ENCODE measurements around the gene FMNL2.

FMNL2 gene

GRCh38 chr2:152379089-152379488, 44.1 kb downstream of the FMNL2 start:
- H3K4me3 ChIP-seq (ENCODE audit: low read depth, low read length) = no peak overlapping the region
- in situ Hi-C loops (cut with HindIII; ENCODE audit: low sequenced_read_pairs) = no loop called here
- no peak for DNase-seq (ENCODE audit: low read depth)
- TF ChIP-seq, protein P1, sequence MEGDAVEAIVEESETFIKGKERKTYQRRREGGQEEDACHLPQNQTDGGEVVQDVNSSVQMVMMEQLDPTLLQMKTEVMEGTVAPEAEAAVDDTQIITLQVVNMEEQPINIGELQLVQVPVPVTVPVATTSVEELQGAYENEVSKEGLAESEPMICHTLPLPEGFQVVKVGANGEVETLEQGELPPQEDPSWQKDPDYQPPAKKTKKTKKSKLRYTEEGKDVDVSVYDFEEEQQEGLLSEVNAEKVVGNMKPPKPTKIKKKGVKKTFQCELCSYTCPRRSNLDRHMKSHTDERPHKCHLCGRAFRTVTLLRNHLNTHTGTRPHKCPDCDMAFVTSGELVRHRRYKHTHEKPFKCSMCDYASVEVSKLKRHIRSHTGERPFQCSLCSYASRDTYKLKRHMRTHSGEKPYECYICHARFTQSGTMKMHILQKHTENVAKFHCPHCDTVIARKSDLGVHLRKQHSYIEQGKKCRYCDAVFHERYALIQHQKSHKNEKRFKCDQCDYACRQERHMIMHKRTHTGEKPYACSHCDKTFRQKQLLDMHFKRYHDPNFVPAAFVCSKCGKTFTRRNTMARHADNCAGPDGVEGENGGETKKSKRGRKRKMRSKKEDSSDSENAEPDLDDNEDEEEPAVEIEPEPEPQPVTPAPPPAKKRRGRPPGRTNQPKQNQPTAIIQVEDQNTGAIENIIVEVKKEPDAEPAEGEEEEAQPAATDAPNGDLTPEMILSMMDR (IDR thresholded peaks at IDR 0.05; ENCODE audit: low read depth, low read length, missing control alignments) = no peak

- TF ChIP-seq, protein P1 (IDR thresholded peaks at IDR 0.05; ENCODE audit: low read depth, low read length, missing control alignments) = no peak
- no peak for DNase-seq (ENCODE audit: low read depth)
- in situ Hi-C loops (cut with HindIII; ENCODE audit: low sequenced_read_pairs) = no loop called here
- H3K4me3 ChIP-seq (ENCODE audit: low read depth, low read length) = no peak overlapping the region
Observed at GRCh38 chr2:152380261-152381055, 45.5 kb downstream of the FMNL2 start.

GRCh38 chr2:152383702-152384101, 48.7 kb downstream of the FMNL2 start:
- H3K4me3 ChIP-seq (ENCODE audit: low read depth, low read length) = no peak overlapping the region
- in situ Hi-C loops (cut with HindIII; ENCODE audit: low sequenced_read_pairs) = no loop called here
- DNase-seq (ENCODE audit: low read depth) = no peak
- TF ChIP-seq, protein P1 (IDR thresholded peaks at IDR 0.05; ENCODE audit: low read depth, low read length, missing control alignments) = no peak

GRCh38 chr2:152384992-152385391, 50.0 kb downstream of the FMNL2 start:
- in situ Hi-C loops (cut with HindIII; ENCODE audit: low sequenced_read_pairs) = no loop called here
- no peak overlapping the region for H3K4me3 ChIP-seq (ENCODE audit: low read depth, low read length)
- TF ChIP-seq, protein P1 (IDR thresholded peaks at IDR 0.05; ENCODE audit: low read depth, low read length, missing control alignments) = no peak
- DNase-seq (ENCODE audit: low read depth) = no peak

GRCh38 chr2:152385650-152386049, 50.7 kb downstream of the FMNL2 start:
- in situ Hi-C loops (cut with HindIII; ENCODE audit: low sequenced_read_pairs) = no loop called here
- H3K4me3 ChIP-seq (ENCODE audit: low read depth, low read length) = no peak overlapping the region
- no peak for DNase-seq (ENCODE audit: low read depth)
- TF ChIP-seq, protein P1 (IDR thresholded peaks at IDR 0.05; ENCODE audit: low read depth, low read length, missing control alignments) = no peak

GRCh38 chr2:152386266-152386665, 51.3 kb downstream of the FMNL2 start:
- H3K4me3 ChIP-seq (ENCODE audit: low read depth, low read length) = no peak overlapping the region
- DNase-seq (ENCODE audit: low read depth) = no peak
- TF ChIP-seq, protein P1 (IDR thresholded peaks at IDR 0.05; ENCODE audit: low read depth, low read length, missing control alignments) = no peak
- in situ Hi-C loops (cut with HindIII; ENCODE audit: low sequenced_read_pairs) = no loop called here
